Heart left ventricle (tissue), 13 donors: Measurements from ENCODE around the gene SLC13A3.

ENCODE experiments used
- POLR2A ChIP-seq, 2 donors: fragments of 450-650 bp; IDR thresholded peaks; one replicate each; pipeline ENCODE4 v1.6.1; 2017; ENCODE audit warnings: antibody characterized with exemption in 2 of 2, mild to moderate bottlenecking in 2 of 2, moderate library complexity in 2 of 2
- TF ChIP-seq, protein P1 (sequence below), 12 donors: fragments of 200-600 bp; sonication (generic) in 4 of 12; IDR thresholded peaks; one replicate each; pipeline versions ENCODE4 v1.5.0 to v1.8.0; 2018 to 2022; ENCODE audit warnings: antibody characterized with exemption in 12 of 12, mild to moderate bottlenecking in 5 of 12
- donor health status: ischemic (EF 13 %, LVEDD 7.1; RV severe dilation, severe dysfunction).
- donor health status: DM: no; HTN: yes; CAD: no.
- donor health status: DM: no; HTN: no; CAD: no.
- donor health status: ischemic (EF 25% LVEDD 6.9; RV normal size, moderate dysfunction).
- donor health status: ischemic (EF 25% LVEDD 5.7; RV mildly dilated, moderate dysfunction).
- donor health status: ischemic (EF 35%, LVEDD 5.7; RV mildly dilated, moderate dysfunction).
- donor health status: nonischemic (EF 11% LVEDD 7.7; RV severe dilation, severe dysfunction).
- donor health status: DM: yes; HTN: yes; CAD: no.
- donor health status: PGD.
- donor health status: ischemic (EF 29% LVEDD 5.4; RV normal size, mild dysfunction).
- donor health status: nonischemic (EF 23%, LVEDD 6.1; RV moderate dilation, normal function).

DNA sequence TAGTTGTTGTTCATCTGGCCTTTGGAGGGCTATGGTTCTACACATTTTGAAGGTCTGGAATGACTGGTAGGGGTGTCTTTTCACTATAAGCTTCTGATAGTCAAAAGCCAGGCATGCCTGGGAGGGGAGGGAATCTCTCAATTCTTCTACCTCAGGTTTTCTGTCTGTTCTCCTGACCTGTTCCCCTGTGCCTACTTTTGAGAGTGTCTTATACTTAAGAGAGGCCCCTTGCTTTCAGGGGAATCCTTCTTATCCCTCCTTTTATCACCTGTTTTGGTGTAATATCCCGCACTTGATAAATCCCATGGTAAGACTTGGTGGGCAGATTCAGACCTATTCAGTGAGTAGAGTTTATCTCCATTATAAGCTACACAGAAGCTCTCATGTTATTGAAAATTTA lies 10.4 kb upstream of the SLC13A3 start:
- TF ChIP-seq, protein P1, sequence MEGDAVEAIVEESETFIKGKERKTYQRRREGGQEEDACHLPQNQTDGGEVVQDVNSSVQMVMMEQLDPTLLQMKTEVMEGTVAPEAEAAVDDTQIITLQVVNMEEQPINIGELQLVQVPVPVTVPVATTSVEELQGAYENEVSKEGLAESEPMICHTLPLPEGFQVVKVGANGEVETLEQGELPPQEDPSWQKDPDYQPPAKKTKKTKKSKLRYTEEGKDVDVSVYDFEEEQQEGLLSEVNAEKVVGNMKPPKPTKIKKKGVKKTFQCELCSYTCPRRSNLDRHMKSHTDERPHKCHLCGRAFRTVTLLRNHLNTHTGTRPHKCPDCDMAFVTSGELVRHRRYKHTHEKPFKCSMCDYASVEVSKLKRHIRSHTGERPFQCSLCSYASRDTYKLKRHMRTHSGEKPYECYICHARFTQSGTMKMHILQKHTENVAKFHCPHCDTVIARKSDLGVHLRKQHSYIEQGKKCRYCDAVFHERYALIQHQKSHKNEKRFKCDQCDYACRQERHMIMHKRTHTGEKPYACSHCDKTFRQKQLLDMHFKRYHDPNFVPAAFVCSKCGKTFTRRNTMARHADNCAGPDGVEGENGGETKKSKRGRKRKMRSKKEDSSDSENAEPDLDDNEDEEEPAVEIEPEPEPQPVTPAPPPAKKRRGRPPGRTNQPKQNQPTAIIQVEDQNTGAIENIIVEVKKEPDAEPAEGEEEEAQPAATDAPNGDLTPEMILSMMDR (IDR thresholded peaks at IDR 0.05), result no peak
- TF ChIP-seq POLR2A (IDR thresholded peaks at IDR 0.05), result no peak
